SK-N-SH (cell line): ENCODE results near the gene C15orf61.

Experiments used
- EP300 ChIP-seq, 2 experiments: IDR thresholded peaks; 2 replicates each; pipeline versions ENCODE4 v1.4.0 to v1.6.1; 2012; ENCODE audit warnings: borderline replicate concordance in 1 of 2, low read depth in 1 of 2, low read length in 1 of 2
- EZH2phosphoT487 ChIP-seq: fragments of 200-600 bp; sonication (generic); IDR thresholded peaks from 2 replicates; pipeline ENCODE4 v1.6.1; 2017; ENCODE audit warnings: low read depth, mixed run types, mild to moderate bottlenecking, antibody characterized with exemption, moderate library complexity, borderline replicate concordance
- TF ChIP-seq, protein P1 (sequence below): fragments of 200-600 bp; sonication (generic); IDR thresholded peaks from 2 replicates; pipeline ENCODE4 v1.6.1; 2017; ENCODE audit warnings: antibody characterized with exemption, mild to moderate bottlenecking, moderate library complexity
- TF ChIP-seq, protein P2 (sequence below): fragments of 150-350 bp; IDR thresholded peaks from 2 replicates; pipeline ENCODE4 v1.6.1; 2016; ENCODE audit warnings: mild to moderate bottlenecking, low read depth, low read length

DNA sequence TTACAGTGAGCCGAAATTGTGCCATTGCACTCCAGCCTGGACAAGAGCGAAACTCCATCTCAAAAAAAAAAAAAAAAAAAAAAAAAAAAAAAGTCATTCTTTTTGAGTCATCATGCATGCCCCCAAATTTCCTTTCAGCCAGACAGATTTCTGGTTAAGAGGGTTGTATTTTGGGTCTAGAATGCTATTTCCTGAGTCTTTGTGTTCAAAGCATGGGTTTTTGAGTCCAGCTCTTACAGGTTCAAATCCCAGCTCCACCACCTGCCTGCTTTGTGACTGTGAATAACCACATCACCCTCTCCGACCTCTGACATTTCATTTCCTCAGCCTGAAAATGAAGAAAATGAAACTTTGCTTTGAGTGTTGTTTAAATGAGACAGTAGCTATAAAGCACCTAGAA is 9.3 kb upstream of the C15orf61 start:
- TF ChIP-seq, protein P1, sequence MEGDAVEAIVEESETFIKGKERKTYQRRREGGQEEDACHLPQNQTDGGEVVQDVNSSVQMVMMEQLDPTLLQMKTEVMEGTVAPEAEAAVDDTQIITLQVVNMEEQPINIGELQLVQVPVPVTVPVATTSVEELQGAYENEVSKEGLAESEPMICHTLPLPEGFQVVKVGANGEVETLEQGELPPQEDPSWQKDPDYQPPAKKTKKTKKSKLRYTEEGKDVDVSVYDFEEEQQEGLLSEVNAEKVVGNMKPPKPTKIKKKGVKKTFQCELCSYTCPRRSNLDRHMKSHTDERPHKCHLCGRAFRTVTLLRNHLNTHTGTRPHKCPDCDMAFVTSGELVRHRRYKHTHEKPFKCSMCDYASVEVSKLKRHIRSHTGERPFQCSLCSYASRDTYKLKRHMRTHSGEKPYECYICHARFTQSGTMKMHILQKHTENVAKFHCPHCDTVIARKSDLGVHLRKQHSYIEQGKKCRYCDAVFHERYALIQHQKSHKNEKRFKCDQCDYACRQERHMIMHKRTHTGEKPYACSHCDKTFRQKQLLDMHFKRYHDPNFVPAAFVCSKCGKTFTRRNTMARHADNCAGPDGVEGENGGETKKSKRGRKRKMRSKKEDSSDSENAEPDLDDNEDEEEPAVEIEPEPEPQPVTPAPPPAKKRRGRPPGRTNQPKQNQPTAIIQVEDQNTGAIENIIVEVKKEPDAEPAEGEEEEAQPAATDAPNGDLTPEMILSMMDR: no peak
- TF ChIP-seq EZH2phosphoT487 (no peak), EP300 (IDR thresholded peaks at IDR 0.05; ENCODE audit: borderline replicate concordance in 1 of 2, low read depth in 1 of 2, low read length in 1 of 2) (no peak)
- TF ChIP-seq, protein P2, sequence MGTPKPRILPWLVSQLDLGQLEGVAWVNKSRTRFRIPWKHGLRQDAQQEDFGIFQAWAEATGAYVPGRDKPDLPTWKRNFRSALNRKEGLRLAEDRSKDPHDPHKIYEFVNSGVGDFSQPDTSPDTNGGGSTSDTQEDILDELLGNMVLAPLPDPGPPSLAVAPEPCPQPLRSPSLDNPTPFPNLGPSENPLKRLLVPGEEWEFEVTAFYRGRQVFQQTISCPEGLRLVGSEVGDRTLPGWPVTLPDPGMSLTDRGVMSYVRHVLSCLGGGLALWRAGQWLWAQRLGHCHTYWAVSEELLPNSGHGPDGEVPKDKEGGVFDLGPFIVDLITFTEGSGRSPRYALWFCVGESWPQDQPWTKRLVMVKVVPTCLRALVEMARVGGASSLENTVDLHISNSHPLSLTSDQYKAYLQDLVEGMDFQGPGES: no peak
